Esophagus squamous epithelium (tissue), 5 donors: ENCODE measurements around the gene TTC14. TPM values are rescaled to one million over a fixed set of nuclear protein-coding genes. Genes with fewer than 3 reads are reported as not detected.
A peak's percentile ranks its signal among the peaks of the same experiment; 100 is the strongest.

ENCODE experiments used
- DNase-seq: peaks from one replicate; lab custom pipeline; 2025; lab: John Stamatoyannopoulos, UW
- H3K27ac ChIP-seq, 4 donors: fragments of 200-600 bp; sonication (generic); one replicate each; pipeline ENCODE4 v1.5.1; 2016 to 2019; ENCODE audit warnings: mild to moderate bottlenecking in 1 of 4
- H3K27me3 ChIP-seq, 4 donors: fragments of 200-600 bp; sonication (generic); 1 replicate in 3 of 4; 2 replicates in 1 of 4; pipeline versions ENCODE4 v1.5.1 to v1.6.0; 2017 to 2021; ENCODE audit warnings: antibody characterized with exemption in 1 of 4
- H3K36me3 ChIP-seq, 3 donors: fragments of 200-600 bp; sonication (generic); one replicate each; pipeline ENCODE4 v1.5.1; 2016 to 2019
- H3K4me1 ChIP-seq, 3 donors: fragments of 200-600 bp; sonication (generic); one replicate each; pipeline ENCODE4 v1.5.1; 2017 to 2019
- H3K4me3 ChIP-seq, 4 donors: fragments of 200-600 bp; sonication (generic); 1 replicate in 3 of 4; 2 replicates in 1 of 4; pipeline ENCODE4 v1.5.1; 2016 to 2019; ENCODE audit warnings: mild to moderate bottlenecking in 2 of 4, moderate library complexity in 1 of 4
- H3K9me3 ChIP-seq, 3 donors: fragments of 200-600 bp; sonication (generic); one replicate each; pipeline ENCODE4 v1.5.1; 2016 to 2019
- CTCF ChIP-seq, 6 experiments: fragments of 450-650 bp in 4 of 6; fragments of 200-600 bp in 2 of 6; sonication (generic) in 2 of 6; IDR thresholded peaks; one replicate each; pipeline ENCODE4 v1.5.1; 2016 to 2019; ENCODE audit warnings: antibody characterized with exemption in 6 of 6, mild to moderate bottlenecking in 4 of 6, moderate library complexity in 4 of 6
- POLR2A ChIP-seq, 4 donors: fragments of 450-650 bp; IDR thresholded peaks; one replicate each; pipeline ENCODE4 v1.6.1; 2017; ENCODE audit warnings: antibody characterized with exemption in 4 of 4, mild to moderate bottlenecking in 4 of 4, moderate library complexity in 3 of 4
- WGBS, 2 donors: methylation state at CpG; one replicate each; pipeline ENCODE4 v1.1.5; 2018; 5-methylcytosine and 5-hydroxymethylcytosine counted together
- intact Hi-C: fragments of 100-400 bp; cut with DNase I; formaldehyde crosslinking; loops from one replicate; pipeline ENCODE4 v1.15.0; 2022
- total RNA-seq, 4 donors: library from RNA; depleted of rRNA; stranded (reverse); fragments of >200 nt; gene quantifications; one replicate each; pipeline ENCODE4 v1.1.0, GENCODE V29; 2016
- donor health status: DM: yes; HTN: yes; CAD: no.

TTC14 gene
- total RNA-seq, 4 donors from 2014 or later: 9.6 to 29.4 (median 21.8) TPM

GRCh38 chr3:180630371-180630770 lies 28.4 kb downstream of the TTC14 start:
- no peak for DNase-seq
- H3K4me3 ChIP-seq: no peak overlapping the region
- peaks cover 0 to 10% (median 0%) of the 10 kb centered on the region in 4 donors for H3K27me3 ChIP-seq
- TF ChIP-seq CTCF (IDR thresholded peaks at IDR 0.05): no peak
- no peak for TF ChIP-seq POLR2A (IDR thresholded peaks at IDR 0.05)
- intact Hi-C loops: no loop called here
- H3K9me3 ChIP-seq: no peaks in the 10 kb centered on the region
- H3K27ac ChIP-seq: no peak overlapping the region
- H3K4me1 ChIP-seq: no peaks in the 10 kb centered on the region
- peaks cover 0 to 8% (median 0%) of the 10 kb centered on the region in 3 donors for H3K36me3 ChIP-seq

GRCh38 chr3:180631317-180631716 lies 29.4 kb downstream of the TTC14 start:
- intact Hi-C loops: no loop called here
- no peak for TF ChIP-seq CTCF (IDR thresholded peaks at IDR 0.05)
- TF ChIP-seq POLR2A (IDR thresholded peaks at IDR 0.05): no peak
- peaks cover 0 to 10% (median 0%) of the 10 kb centered on the region in 4 donors for H3K27me3 ChIP-seq
- no peaks in the 10 kb centered on the region for H3K4me1 ChIP-seq
- DNase-seq: no peak
- H3K9me3 ChIP-seq: no peaks in the 10 kb centered on the region
- no peak overlapping the region for H3K4me3 ChIP-seq
- H3K36me3 ChIP-seq: peaks cover 0 to 6% (median 0%) of the 10 kb centered on the region in 3 donors
- no peak overlapping the region for H3K27ac ChIP-seq
- 88 to 94% methylated on average over 3 of the region's 3 CpGs for WGBS, 2 donors

- Histone ChIP-seq H3K4me1 (no peaks in the 10 kb centered on the region), H3K4me3 (no peak overlapping the region), H3K27ac (no peak overlapping the region), H3K36me3 (no peaks in the 10 kb centered on the region), H3K27me3 (peaks cover 0 to 10% (median 0%) of the 10 kb centered on the region in 4 donors), H3K9me3 (no peaks in the 10 kb centered on the region)
- intact Hi-C loops: no loop called here
- TF ChIP-seq CTCF (IDR thresholded peaks at IDR 0.05) (no peak), POLR2A (IDR thresholded peaks at IDR 0.05) (no peak)
- DNase-seq: no peak
- 10 to 34% methylated on average over 2 of the region's 2 CpGs for WGBS, 2 donors
Measured at GRCh38 chr3:180633722-180634121, 31.8 kb downstream of the TTC14 start.

- TF ChIP-seq CTCF (IDR thresholded peaks at IDR 0.05) (no peak), POLR2A (IDR thresholded peaks at IDR 0.05) (no peak)
- no peak overlapping the region for H3K27ac ChIP-seq
- intact Hi-C loops: no loop called here
- no peak overlapping the region for H3K4me3 ChIP-seq
- H3K36me3 ChIP-seq: no peaks in the 10 kb centered on the region
- no peak for DNase-seq
- H3K27me3 ChIP-seq: no peaks in the 10 kb centered on the region
- no peaks in the 10 kb centered on the region for H3K4me1 ChIP-seq
- H3K9me3 ChIP-seq: no peaks in the 10 kb centered on the region
Measured at GRCh38 chr3:180640987-180641386, 39.0 kb downstream of the TTC14 start.

GRCh38 chr3:180646187-180646790 lies 44.3 kb downstream of the TTC14 start:
- Histone ChIP-seq H3K4me3 (no peak overlapping the region), H3K27ac (no peak overlapping the region), H3K9me3 (no peaks in the 10 kb centered on the region), H3K27me3 (no peaks in the 10 kb centered on the region), H3K4me1 (no peaks in the 10 kb centered on the region), H3K36me3 (no peaks in the 10 kb centered on the region)
- intact Hi-C loops: no loop called here
- 21 to 52% methylated on average over 1 of the region's 1 CpG for WGBS, 2 donors
- no peak for DNase-seq
- TF ChIP-seq CTCF (IDR thresholded peaks at IDR 0.05): peak in 1 of 6 experiments; percentile 26
- no peak for TF ChIP-seq POLR2A (IDR thresholded peaks at IDR 0.05)
